Fibroblast of pulmonary artery (primary cell): ENCODE data around the gene ZBTB6.

ENCODE experiments used
- DNase-seq: peaks from one replicate; pipeline ENCODE4 v3.0.0-alpha.2; 2010; ENCODE audit warnings: low read depth
- H3K4me3 ChIP-seq: replicated peaks from 2 replicates; pipeline ENCODE4 v1.5.1; 2011; ENCODE audit warnings: low read depth, mild to moderate bottlenecking, control low read depth, low read length, moderate library complexity
- CTCF ChIP-seq: IDR thresholded peaks from 2 replicates; pipeline ENCODE4 v1.5.1; 2011; ENCODE audit warnings: mild to moderate bottlenecking, control low read depth, low read length, inconsistent platforms; ENCODE audit errors: missing control alignments

ZBTB6 gene

GRCh38 chr9:122940454-122940748 lies 27.3 kb upstream of the ZBTB6 start:
- H3K4me3 ChIP-seq, result peak overlapping the region; percentile 28
- TF ChIP-seq CTCF, result no peak
- DNase-seq, result no peak

- H3K4me3 ChIP-seq, result no peak overlapping the region
- no peak for DNase-seq
- no peak for TF ChIP-seq CTCF
Observed at GRCh38 chr9:122939601-122940000, 26.5 kb upstream of the ZBTB6 start.

GRCh38 chr9:122936883-122937282 lies 23.8 kb upstream of the ZBTB6 start:
- no peak for DNase-seq
- no peak for TF ChIP-seq CTCF

GRCh38 chr9:122936464-122936863 lies 23.3 kb upstream of the ZBTB6 start:
- no peak for DNase-seq
- no peak for TF ChIP-seq CTCF
- no peak overlapping the region for H3K4me3 ChIP-seq

More at GRCh38 chr9:122936883-122937282, 23.8 kb upstream of the ZBTB6 start:
- no peak overlapping the region for H3K4me3 ChIP-seq

GRCh38 chr9:122931226-122932121 lies 18.4 kb upstream of the ZBTB6 start, which contains the start of gene ZBTB26:
Gene ZBTB26 (minus strand): TSS chr9:122931512. CDS start chr9:122919934, 11,578 bp downstream.
- H3K4me3 ChIP-seq, result peak within 1 kb of the TSS; percentile 93
- peak; percentile 94 for DNase-seq
- TF ChIP-seq CTCF, result no peak

GRCh38 chr9:122930541-122931225 lies 17.6 kb upstream of the ZBTB6 start:
- DNase-seq, result no peak
- TF ChIP-seq CTCF, result no peak

More at GRCh38 chr9:122930541-122931225, 17.6 kb upstream of the ZBTB6 start:
- H3K4me3 ChIP-seq, result peak overlapping the region; percentile 93
